ENCODE results near the gene GCDH. TPM values are rescaled to one million over a fixed set of nuclear protein-coding genes. Genes with fewer than 3 reads are reported as not detected.

The GCDH gene
- total RNA-seq, 2 donors from 2014 or later: 66.4 to 81.7 TPM

- H3K4me1 ChIP-seq (replicated peaks): peaks cover 25% of the 10 kb centered on the region
- TF ChIP-seq POLR2A (IDR thresholded peaks at IDR 0.05) (no peak), POLR2AphosphoS5 (IDR thresholded peaks at IDR 0.05) (no peak), CTCF (IDR thresholded peaks at IDR 0.05) (no peak)
Measured at GRCh38 chr19:12936582-12936981, 45.6 kb downstream of the GCDH start.

GRCh38 chr19:12937093-12937926 is 46.4 kb downstream of the GCDH start:
- TF ChIP-seq POLR2AphosphoS5 (IDR thresholded peaks at IDR 0.05): no peak
- TF ChIP-seq CTCF (IDR thresholded peaks at IDR 0.05): no peak
- TF ChIP-seq POLR2A (IDR thresholded peaks at IDR 0.05): no peak
- Histone ChIP-seq H3K36me3 (peaks cover 9 to 16% of the 10 kb centered on the region in 2 donors), H3K4me3 (peak overlapping the region; percentile 99), H3K9me3 (no peaks in the 10 kb centered on the region), H3K27me3 (replicated peaks; ENCODE audit: insufficient read depth) (no peaks in the 10 kb centered on the region), H3K4me1 (replicated peaks) (peaks cover 26% of the 10 kb centered on the region), H3K27ac (peak overlapping the region; percentile 30 to 49)
- no peak for DNase-seq (ENCODE audit: low spot score)
- intact Hi-C loops (cut with DNase I): loop anchor here (10.0 kb wide), 1 partner anchor 53 kb away; the partner anchor contains the start of genes DNASE2 and KLF1
- 18% methylated on average over 23 of the region's 23 CpGs for WGBS

More at GRCh38 chr19:12936582-12936981, 45.6 kb downstream of the GCDH start:
- DNase-seq (ENCODE audit: low spot score): no peak
- WGBS: 60% methylated on average over 7 of the region's 7 CpGs
- H3K4me3 ChIP-seq: no peak overlapping the region
- H3K27ac ChIP-seq: no peak overlapping the region
- peaks cover 9 to 16% of the 10 kb centered on the region in 2 donors for H3K36me3 ChIP-seq
- H3K27me3 ChIP-seq (replicated peaks; ENCODE audit: insufficient read depth): no peaks in the 10 kb centered on the region
- intact Hi-C loops (cut with DNase I): loop anchor here (10.0 kb wide), 1 partner anchor 52 kb away; the partner anchor contains the start of genes DNASE2 and KLF1
- H3K9me3 ChIP-seq: no peaks in the 10 kb centered on the region

GRCh38 chr19:12937927-12938778 is 47.2 kb downstream of the GCDH start, which contains the start of gene CALR:
CALR (plus strand) TSS chr19:12938609; CDS start chr19:12938680, 71 bp downstream.
- H3K4me1 ChIP-seq (replicated peaks): peaks cover 21% of the 10 kb centered on the region
- H3K9me3 ChIP-seq: no peaks in the 10 kb centered on the region
- DNase-seq (ENCODE audit: low spot score): peak; percentile 100
- H3K27ac ChIP-seq: peak within 1 kb of the TSS; percentile 88 to 90
- intact Hi-C loops (cut with DNase I): loop anchor here (10.0 kb wide), 1 partner anchor 53 kb away; the partner anchor contains the start of genes DNASE2 and KLF1
- no peaks in the 10 kb centered on the region for H3K27me3 ChIP-seq (replicated peaks; ENCODE audit: insufficient read depth)
- H3K36me3 ChIP-seq: peaks cover 9 to 16% of the 10 kb centered on the region in 2 donors
- TF ChIP-seq POLR2AphosphoS5 (IDR thresholded peaks at IDR 0.05) (peak; percentile 100), CTCF (IDR thresholded peaks at IDR 0.05) (peak in 2 of 4 experiments; percentile 21 to 45), POLR2A (IDR thresholded peaks at IDR 0.05) (peak; percentile 100)
- 0% methylated on average over 57 of the region's 63 CpGs for WGBS
- H3K4me3 ChIP-seq: peak within 1 kb of the TSS; percentile 99

GRCh38 chr19:12938779-12939601 is 48.0 kb downstream of the GCDH start:
- DNase-seq (ENCODE audit: low spot score): no peak
- Histone ChIP-seq H3K27me3 (replicated peaks; ENCODE audit: insufficient read depth) (no peaks in the 10 kb centered on the region), H3K4me3 (peak overlapping the region; percentile 99), H3K27ac (peak overlapping the region; percentile 88 to 90), H3K36me3 (peaks cover 15 to 16% of the 10 kb centered on the region in 2 donors), H3K4me1 (replicated peaks) (peaks cover 28% of the 10 kb centered on the region), H3K9me3 (no peaks in the 10 kb centered on the region)
- intact Hi-C loops (cut with DNase I): loop anchor here (10.0 kb wide), 1 partner anchor 54 kb away; the partner anchor contains the start of genes DNASE2 and KLF1
- WGBS: under 1% methylated on average over 54 of the region's 54 CpGs
- TF ChIP-seq CTCF (IDR thresholded peaks at IDR 0.05) (no peak), POLR2AphosphoS5 (IDR thresholded peaks at IDR 0.05) (no peak), POLR2A (IDR thresholded peaks at IDR 0.05) (no peak)
